TTC549 (cell line): ENCODE data around the gene SH2D1B.

Source experiments
- FAIRE-seq: peaks from 2 replicates; lab custom pipeline; 2012; peaks lifted over from hg19 to GRCh38; lab: Jason Lieb, UNC

SH2D1B gene

GRCh38 chr1:162398999-162399580, 12.8 kb downstream of the SH2D1B start:
- no peak for FAIRE-seq

GRCh38 chr1:162397943-162398560, 13.9 kb downstream of the SH2D1B start:
- FAIRE-seq, result no peak

- FAIRE-seq, result no peak
These were observed 14.9 kb downstream of the SH2D1B start for GRCh38 chr1:162397039-162397448.

GRCh38 chr1:162396201-162396906, 15.6 kb downstream of the SH2D1B start:
- no peak for FAIRE-seq

GRCh38 chr1:162391790-162392563, 20.0 kb downstream of the SH2D1B start:
- no peak for FAIRE-seq

GRCh38 chr1:162390396-162391185, 21.3 kb downstream of the SH2D1B start:
- FAIRE-seq, result no peak

GRCh38 chr1:162389971-162390370, 22.0 kb downstream of the SH2D1B start:
- FAIRE-seq, result no peak

- no peak for FAIRE-seq
These were observed 22.7 kb downstream of the SH2D1B start for GRCh38 chr1:162389021-162389818.

- FAIRE-seq, result no peak
These were observed 23.3 kb downstream of the SH2D1B start for GRCh38 chr1:162388615-162389014.

- FAIRE-seq, result no peak
These were observed 23.8 kb downstream of the SH2D1B start for GRCh38 chr1:162388083-162388594.

- FAIRE-seq, result no peak
These were observed 24.5 kb downstream of the SH2D1B start for GRCh38 chr1:162387226-162388082.

GRCh38 chr1:162386292-162387225, 25.4 kb downstream of the SH2D1B start:
- FAIRE-seq, result no peak

GRCh38 chr1:162385702-162386101, 26.2 kb downstream of the SH2D1B start:
- no peak for FAIRE-seq

- no peak for FAIRE-seq
These were observed 26.7 kb downstream of the SH2D1B start for GRCh38 chr1:162385280-162385623.

- no peak for FAIRE-seq
These were observed 27.2 kb downstream of the SH2D1B start for GRCh38 chr1:162384601-162385279.

- no peak for FAIRE-seq
These were observed 27.8 kb downstream of the SH2D1B start for GRCh38 chr1:162384116-162384515.

GRCh38 chr1:162383516-162383915, 28.4 kb downstream of the SH2D1B start:
- FAIRE-seq, result no peak

- no peak for FAIRE-seq
These were observed 28.8 kb downstream of the SH2D1B start for GRCh38 chr1:162383091-162383490.
